H1 (cell line): ENCODE measurements around the gene RAB41. TPM values are rescaled to one million over a fixed set of nuclear protein-coding genes. Genes with fewer than 3 reads are reported as not detected.

Source experiments
- CTCF ChIA-PET: fragments of 300-600 bp; sonication (Branson Sonifier 250); formaldehyde crosslinking; loops from one replicate; lab custom pipeline; 2021; ENCODE audit not compliant: partially characterized antibody; lab: Charles Lee
- POLR2A ChIA-PET: fragments of 300-600 bp; sonication (Branson Sonifier 250); formaldehyde crosslinking; loops from one replicate; lab custom pipeline; 2021; ENCODE audit warnings: inconsistent platforms; ENCODE audit not compliant: partially characterized antibody; lab: Charles Lee
- DNase-seq, 2 experiments: peaks; one replicate each; pipeline versions ENCODE4 v3.0.0 to v3.0.0-alpha.2; 2010 to 2022; ENCODE audit warnings: low spot score in 2 of 2, low read depth in 1 of 2, mixed read lengths in 1 of 2
- FAIRE-seq: peaks from 2 replicates; lab custom pipeline; 2011; peaks lifted over from hg19 to GRCh38; lab: Jason Lieb, UNC
- H2AFZ ChIP-seq: 2 replicates; pipeline ENCODE4 v1.8.1; 2012; ENCODE audit warnings: low read length, inconsistent platforms
- H2AK5ac ChIP-seq: 2 replicates; pipeline ENCODE4 v1.6.1; 2013; ENCODE audit warnings: low read depth, low read length
- H2BK120ac ChIP-seq: replicated peaks from 2 replicates; pipeline ENCODE3; 2013; ENCODE audit warnings: low read depth, low read length, inconsistent platforms
- H2BK12ac ChIP-seq: 2 replicates; pipeline ENCODE4 v1.6.1; 2013; ENCODE audit warnings: low read depth, low read length
- H2BK15ac ChIP-seq: 2 replicates; pipeline ENCODE4 v1.6.1; 2013; ENCODE audit warnings: low read length
- H2BK20ac ChIP-seq: 2 replicates; pipeline ENCODE4 v1.6.1; 2013; ENCODE audit warnings: low read length
- H2BK5ac ChIP-seq: 2 replicates; pipeline ENCODE4 v1.6.1; 2013; ENCODE audit warnings: low read depth, low read length
- H3K14ac ChIP-seq: 2 replicates; pipeline ENCODE4 v1.6.1; 2013; ENCODE audit warnings: inconsistent platforms; ENCODE audit not compliant: insufficient read length
- H3K18ac ChIP-seq: 2 replicates; pipeline ENCODE4 v1.6.1; 2013; ENCODE audit warnings: low read length; ENCODE audit errors: extremely low read depth
- H3K23ac ChIP-seq: 2 replicates; pipeline ENCODE4 v1.6.1; 2013; ENCODE audit warnings: inconsistent platforms; ENCODE audit not compliant: insufficient read length
- H3K23me2 ChIP-seq: 2 replicates; pipeline ENCODE4 v1.6.1; 2013; ENCODE audit warnings: low read depth, low read length
- H3K27ac ChIP-seq: 2 replicates; pipeline ENCODE4 v1.6.1; 2011; ENCODE audit warnings: low read depth, low read length, inconsistent platforms
- H3K27me3 ChIP-seq, 4 experiments: replicated peaks in 1 of 4; 1 replicate in 1 of 4; 2 replicates in 3 of 4; pipeline versions ENCODE4 v1.6.1 to v1.8.1; 2011 to 2013; ENCODE audit warnings: low read length in 3 of 4, mild to moderate bottlenecking in 3 of 4, inconsistent platforms in 2 of 4, mixed read lengths in 2 of 4, moderate library complexity in 1 of 4; ENCODE audit not compliant: control insufficient read depth in 3 of 4, insufficient read depth in 3 of 4; ENCODE audit errors: extremely low read depth in 1 of 4
- H3K36me3 ChIP-seq, 4 experiments: 2 replicates each; pipeline versions ENCODE4 v1.6.1 to v1.8.1; 2011 to 2013; ENCODE audit warnings: mild to moderate bottlenecking in 4 of 4, low read length in 3 of 4, moderate library complexity in 2 of 4, control low read depth in 1 of 4, inconsistent platforms in 1 of 4; ENCODE audit not compliant: insufficient read depth in 4 of 4, control insufficient read depth in 2 of 4
- H3K4ac ChIP-seq: replicated peaks from 2 replicates; pipeline ENCODE3; 2013; ENCODE audit warnings: low read length, low read depth, mixed read lengths, inconsistent platforms; ENCODE audit not compliant: insufficient read length
- H3K4me1 ChIP-seq, 4 experiments: replicated peaks in 1 of 4; 1 replicate in 1 of 4; 2 replicates in 3 of 4; pipeline versions ENCODE4 v1.6.1 to v1.8.1; 2011 to 2013; ENCODE audit warnings: low read length in 3 of 4, inconsistent platforms in 2 of 4, mixed read lengths in 1 of 4; ENCODE audit not compliant: insufficient read depth in 4 of 4, control insufficient read depth in 3 of 4
- H3K4me2 ChIP-seq, 2 experiments: 2 replicates each; pipeline versions ENCODE4 v1.6.1 to v1.8.1; 2011 to 2013; ENCODE audit warnings: low read depth in 2 of 2, low read length in 2 of 2, control low read depth in 1 of 2, inconsistent platforms in 1 of 2, mild to moderate bottlenecking in 1 of 2; ENCODE audit not compliant: insufficient read depth in 1 of 2
- H3K4me3 ChIP-seq, 4 experiments: fragments of 200-600, 300-600 bp in 1 of 4; sonication (generic), shearing (Covaris generic), sonication (Bioruptor Twin) in 1 of 4; 2 replicates each; pipeline versions ENCODE4 v1.5.1 to v1.8.1; 2011 to 2016; ENCODE audit warnings: low read length in 4 of 4, low read depth in 3 of 4, control low read depth in 2 of 4, inconsistent platforms in 2 of 4, mild to moderate bottlenecking in 2 of 4, mixed read lengths in 1 of 4, moderate library complexity in 1 of 4; ENCODE audit not compliant: insufficient read depth in 2 of 4; ENCODE audit errors: extremely low read depth in 1 of 4
- H3K56ac ChIP-seq: replicated peaks from 2 replicates; pipeline ENCODE3; 2013; ENCODE audit warnings: low read depth, mild to moderate bottlenecking, mixed read lengths, low read length, inconsistent platforms; ENCODE audit not compliant: insufficient read length
- H3K79me1 ChIP-seq: 2 replicates; pipeline ENCODE4 v1.6.1; 2013; ENCODE audit warnings: low read depth, low read length, control low read depth
- H3K79me2 ChIP-seq, 2 experiments: 2 replicates each; pipeline versions ENCODE4 v1.6.1 to v1.8.1; 2012 to 2013; ENCODE audit warnings: low read length in 2 of 2, mild to moderate bottlenecking in 2 of 2, inconsistent platforms in 1 of 2; ENCODE audit not compliant: insufficient read depth in 2 of 2, control insufficient read depth in 1 of 2
- H3K9ac ChIP-seq, 4 experiments: replicated peaks in 1 of 4; 1 replicate in 1 of 4; 2 replicates in 3 of 4; pipeline versions ENCODE4 v1.6.1 to v1.8.1; 2011 to 2013; ENCODE audit warnings: low read depth in 3 of 4, low read length in 3 of 4, control low read depth in 2 of 4, mild to moderate bottlenecking in 2 of 4, moderate library complexity in 2 of 4, inconsistent platforms in 1 of 4; ENCODE audit errors: extremely low read depth in 1 of 4
- H3K9me3 ChIP-seq, 2 experiments: 2 replicates each; pipeline versions ENCODE4 v1.6.1 to v1.8.1; 2012 to 2013; ENCODE audit warnings: mild to moderate bottlenecking in 2 of 2, moderate library complexity in 2 of 2, control low read depth in 1 of 2, inconsistent platforms in 1 of 2, low read depth in 1 of 2, low read length in 1 of 2, mixed read lengths in 1 of 2; ENCODE audit not compliant: insufficient read depth in 2 of 2
- H4K20me1 ChIP-seq, 2 experiments: replicated peaks in 1 of 2; 2 replicates each; pipeline versions ENCODE3 to v1.8.1; 2011 to 2013; ENCODE audit warnings: inconsistent platforms in 2 of 2, low read length in 2 of 2, mild to moderate bottlenecking in 1 of 2; ENCODE audit not compliant: insufficient read depth in 2 of 2, control insufficient read depth in 1 of 2
- H4K5ac ChIP-seq: 2 replicates; pipeline ENCODE4 v1.6.1; 2013; ENCODE audit warnings: low read length, low read depth, mixed read lengths, inconsistent platforms; ENCODE audit not compliant: insufficient read length
- H4K8ac ChIP-seq: 2 replicates; pipeline ENCODE4 v1.8.0; 2013; ENCODE audit warnings: mild to moderate bottlenecking, moderate library complexity, low read length, inconsistent platforms; ENCODE audit not compliant: insufficient read depth; ENCODE audit errors: extremely low read depth
- H4K91ac ChIP-seq: replicated peaks from 2 replicates; pipeline ENCODE3; 2013; ENCODE audit warnings: low read length, mixed read lengths, inconsistent platforms; ENCODE audit not compliant: insufficient read length
- CREB1 ChIP-seq: IDR thresholded peaks from 2 replicates; pipeline ENCODE4 v1.6.1; 2012; ENCODE audit warnings: inconsistent platforms
- NANOG ChIP-seq: IDR thresholded peaks from 2 replicates; pipeline ENCODE4 v1.6.1; 2011; ENCODE audit warnings: low read length, low read depth, mild to moderate bottlenecking, inconsistent platforms; ENCODE audit not compliant: insufficient read depth, poor library complexity, severe bottlenecking
- TAF7 ChIP-seq: optimal IDR thresholded peaks from 2 replicates; pipeline ENCODE3; 2011; ENCODE audit warnings: low read depth, mild to moderate bottlenecking, inconsistent platforms, low read length, moderate library complexity, borderline replicate concordance
- WGBS, 2 experiments: shearing (Covaris generic) in 1 of 2; methylation state at CpG; one replicate each; pipeline versions ENCODE4 v1.1.6 to v1.1.7; 2013 to 2015; ENCODE audit warnings: low lambda C conversion rate in 2 of 2, mixed read lengths in 2 of 2, inconsistent platforms in 1 of 2, low coverage in 1 of 2, missing lambda C conversion rate in 1 of 2; ENCODE audit not compliant: insufficient replicate concordance in 2 of 2, insufficient coverage in 1 of 2, insufficient read length in 1 of 2; ENCODE audit errors: extremely low coverage in 1 of 2, missing lambda C conversion rate in 1 of 2; 5-methylcytosine and 5-hydroxymethylcytosine counted together
- polyA plus RNA-seq, 7 experiments: library from polyadenylated mRNA; depleted of rRNA in 3 of 7; stranded (reverse) in 5 of 7; unstranded in 2 of 7; fragments of >200 nt in 5 of 7; fragments of 200-250 nt in 2 of 7; gene quantifications; 1 replicate in 5 of 7; 2 replicates in 1 of 7; 4 replicates in 1 of 7; pipeline versions ENCODE4 v1.2.1 to v1.2.3, GENCODE V29; 2011 to 2013; ENCODE audit warnings: missing spikeins in 2 of 7, mixed read lengths in 2 of 7
- total RNA-seq: library from RNA; stranded (reverse); fragmentation: NEBNext Ultra II Directional; extraction: Animal tissue kit (Norgen Biotek cat#: 25700); gene quantifications from 2 replicates; pipeline ENCODE4 v1.2.1, GENCODE V29; 2021

Gene RAB41
- total and polyA plus RNA-seq, 2 of the 8 experiments (the other 6 are each of a cell fraction or from before 2014, with no cell fraction given), result not detected

DNA sequence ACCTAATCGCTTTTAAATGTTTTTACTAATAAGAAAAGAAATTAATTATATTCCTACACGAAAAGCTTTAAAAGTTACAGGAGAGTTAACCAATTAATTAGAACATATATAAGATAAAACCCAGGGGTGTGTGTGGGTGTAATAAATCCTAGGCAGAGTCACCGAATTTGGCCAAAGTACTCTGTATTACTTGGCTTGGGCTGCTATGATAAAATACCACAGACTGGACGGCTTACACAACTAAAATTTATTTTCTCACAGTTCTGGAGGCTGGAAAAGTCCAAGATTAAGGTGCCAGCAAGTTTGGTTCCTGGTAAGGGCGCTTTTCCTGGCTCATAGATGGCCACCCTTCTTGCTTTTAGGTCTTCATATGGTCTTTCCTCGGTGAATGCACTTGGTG, 37.1 kb upstream of the RAB41 start:
- Histone ChIP-seq H2AK5ac (no peak overlapping the region), H3K4me2 (no peak overlapping the region), H2BK120ac (no peak overlapping the region), H2BK12ac (no peak overlapping the region), H3K4me1 (no peaks in the 10 kb centered on the region), H3K14ac (no peak overlapping the region), H2BK20ac (no peak overlapping the region), H3K9me3 (no peaks in the 10 kb centered on the region), H4K5ac (no peak overlapping the region), H3K79me2 (no peaks in the 10 kb centered on the region), H4K8ac (no peak overlapping the region), H4K20me1 (no peaks in the 10 kb centered on the region), H2AFZ (no peak overlapping the region), H3K79me1 (no peaks in the 10 kb centered on the region), H3K4me3 (no peak overlapping the region), H3K27me3 (no peaks in the 10 kb centered on the region), H3K36me3 (no peaks in the 10 kb centered on the region), H3K23ac (no peak overlapping the region), H3K18ac (no peak overlapping the region), H3K56ac (no peak overlapping the region), H2BK15ac (no peak overlapping the region), H2BK5ac (no peak overlapping the region), H3K23me2 (no peaks in the 10 kb centered on the region), H3K27ac (no peak overlapping the region), H4K91ac (no peak overlapping the region), H3K4ac (no peak overlapping the region), H3K9ac (no peak overlapping the region)
- FAIRE-seq, result no peak
- TF ChIP-seq TAF7 (no peak), CREB1 (no peak), NANOG (no peak)
- ChIA-PET POLR2A (no interaction called here), CTCF (no interaction called here)
- WGBS, 2 experiments, result 85% methylated on average over 6 of the region's 6 CpGs; no CpG with 5 or more reads in 1 of the 2 experiments
- no peak for DNase-seq
